ENCODE data around the gene ITIH2. TPM values are rescaled to one million over a fixed set of nuclear protein-coding genes. Genes with fewer than 3 reads are reported as not detected.
"Not testable (repeated sequence)": the region's sequence is repeated elsewhere in the genome, so short reads cannot be mapped to it uniquely, and the experiment has no call there.

The ITIH2 gene
- total RNA-seq, 1 donor from 2014 or later: not detected

GRCh38 chr10:7704071-7705016 is 1.2 kb downstream of the ITIH2 start:
- Mint-ChIP-seq H3K36me3 (ENCODE audit: low read depth) (no peaks in the 10 kb centered on the region), H3K9me3 (no peaks in the 10 kb centered on the region), H3K4me1 (ENCODE audit: low read depth) (no peaks in the 10 kb centered on the region), H3K4me3 (ENCODE audit: low read depth) (no peak overlapping the region), H3K27me3 (ENCODE audit: low read depth) (peaks cover 27% of the 10 kb centered on the region), H3K27ac (no peak overlapping the region)
- intact Hi-C loops (cut with micrococcal nuclease): no loop called here
- DNase-seq (ENCODE audit: low spot score): no peak

GRCh38 chr10:7705341-7705740 is 2.2 kb downstream of the ITIH2 start:
- intact Hi-C loops (cut with micrococcal nuclease): no loop called here
- no peaks in the 10 kb centered on the region for H3K4me1 Mint-ChIP-seq (ENCODE audit: low read depth)

GRCh38 chr10:7706534-7707073 is 3.5 kb downstream of the ITIH2 start:
- Mint-ChIP-seq H3K27ac (no peak overlapping the region), H3K9me3 (no peaks in the 10 kb centered on the region), H3K4me3 (ENCODE audit: low read depth) (no peak overlapping the region), H3K27me3 (ENCODE audit: low read depth) (peaks cover 27% of the 10 kb centered on the region), H3K36me3 (ENCODE audit: low read depth) (no peaks in the 10 kb centered on the region), H3K4me1 (ENCODE audit: low read depth) (no peaks in the 10 kb centered on the region)
- no peak for DNase-seq (ENCODE audit: low spot score)
- intact Hi-C loops (cut with micrococcal nuclease): no loop called here

More at GRCh38 chr10:7705341-7705740, 2.2 kb downstream of the ITIH2 start:
- Mint-ChIP-seq H3K27me3 (ENCODE audit: low read depth) (peaks cover 27% of the 10 kb centered on the region), H3K4me3 (ENCODE audit: low read depth) (no peak overlapping the region), H3K9me3 (no peaks in the 10 kb centered on the region), H3K36me3 (ENCODE audit: low read depth) (no peaks in the 10 kb centered on the region), H3K27ac (no peak overlapping the region)
- no peak for DNase-seq (ENCODE audit: low spot score)

DNA sequence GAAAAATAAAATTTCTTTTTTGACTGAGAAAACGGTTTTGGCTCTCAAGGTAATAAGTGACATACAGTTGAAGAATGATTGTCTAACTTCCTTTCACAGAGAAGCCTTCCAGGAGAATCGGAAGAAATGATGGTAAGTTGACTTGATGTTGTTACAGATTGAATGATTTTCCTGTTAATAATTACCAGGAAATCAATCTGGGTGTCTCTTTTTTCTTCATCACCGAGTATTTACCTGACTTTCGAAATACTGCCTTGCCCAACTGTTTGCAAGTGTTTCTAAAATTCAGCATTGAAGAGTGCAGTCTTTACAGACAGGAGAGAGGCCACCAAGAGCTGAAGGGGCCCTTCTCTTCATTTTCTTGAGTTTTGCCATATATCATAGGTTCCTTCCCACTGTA is 4.0 kb downstream of the ITIH2 start:
- peaks cover 27% of the 10 kb centered on the region for H3K27me3 Mint-ChIP-seq (ENCODE audit: low read depth)
- no peak for DNase-seq (ENCODE audit: low spot score)
- no peaks in the 10 kb centered on the region for H3K4me1 Mint-ChIP-seq (ENCODE audit: low read depth)
- no peaks in the 10 kb centered on the region for H3K36me3 Mint-ChIP-seq (ENCODE audit: low read depth)
- intact Hi-C loops (cut with micrococcal nuclease): no loop called here
- H3K27ac Mint-ChIP-seq: no peak overlapping the region
- no peaks in the 10 kb centered on the region for H3K9me3 Mint-ChIP-seq
- H3K4me3 Mint-ChIP-seq (ENCODE audit: low read depth): no peak overlapping the region

GRCh38 chr10:7707858-7708622 is 4.9 kb downstream of the ITIH2 start:
- no peak for DNase-seq (ENCODE audit: low spot score)
- H3K27ac Mint-ChIP-seq: no peak overlapping the region
- no peaks in the 10 kb centered on the region for H3K4me1 Mint-ChIP-seq (ENCODE audit: low read depth)
- no peaks in the 10 kb centered on the region for H3K9me3 Mint-ChIP-seq
- no peak overlapping the region for H3K4me3 Mint-ChIP-seq (ENCODE audit: low read depth)
- intact Hi-C loops (cut with micrococcal nuclease): no loop called here
- no peaks in the 10 kb centered on the region for H3K36me3 Mint-ChIP-seq (ENCODE audit: low read depth)
- peaks cover 25% of the 10 kb centered on the region for H3K27me3 Mint-ChIP-seq (ENCODE audit: low read depth)

- H3K4me1 Mint-ChIP-seq (ENCODE audit: low read depth): no peaks in the 10 kb centered on the region
- no peak overlapping the region for H3K4me3 Mint-ChIP-seq (ENCODE audit: low read depth)
- H3K36me3 Mint-ChIP-seq (ENCODE audit: low read depth): no peaks in the 10 kb centered on the region
- intact Hi-C loops (cut with micrococcal nuclease): no loop called here
- H3K27me3 Mint-ChIP-seq (ENCODE audit: low read depth): peaks cover 20% of the 10 kb centered on the region
- DNase-seq (ENCODE audit: low spot score): no peak
- H3K9me3 Mint-ChIP-seq: no peaks in the 10 kb centered on the region
- H3K27ac Mint-ChIP-seq: no peak overlapping the region
Measured at GRCh38 chr10:7708832-7709231, 5.7 kb downstream of the ITIH2 start.

DNA sequence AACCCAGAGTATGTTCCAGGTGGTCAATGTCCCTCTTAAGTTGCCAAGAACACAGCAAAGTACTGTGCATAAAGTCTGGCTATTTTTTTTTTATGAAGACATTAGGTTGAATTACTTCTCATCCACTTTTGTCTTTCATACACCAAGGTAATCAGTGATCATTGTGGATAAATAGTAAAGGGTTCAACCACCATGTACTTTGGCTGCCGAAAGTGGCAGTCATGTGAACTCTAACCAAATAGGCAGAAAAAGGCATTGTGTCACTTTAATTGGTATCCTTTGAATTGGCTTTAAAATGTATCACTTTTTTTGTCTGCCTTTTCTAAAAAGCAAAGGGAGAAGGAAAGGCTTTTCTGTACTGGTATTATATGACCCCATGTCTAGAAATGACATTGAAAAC is 7.3 kb downstream of the ITIH2 start:
- Mint-ChIP-seq H3K9me3 (no peaks in the 10 kb centered on the region), H3K27me3 (ENCODE audit: low read depth) (peaks cover 16% of the 10 kb centered on the region), H3K36me3 (ENCODE audit: low read depth) (no peaks in the 10 kb centered on the region), H3K4me3 (ENCODE audit: low read depth) (no peak overlapping the region), H3K27ac (no peak overlapping the region), H3K4me1 (ENCODE audit: low read depth) (no peaks in the 10 kb centered on the region)
- intact Hi-C loops (cut with micrococcal nuclease): no loop called here
- DNase-seq (ENCODE audit: low spot score): no peak

DNA sequence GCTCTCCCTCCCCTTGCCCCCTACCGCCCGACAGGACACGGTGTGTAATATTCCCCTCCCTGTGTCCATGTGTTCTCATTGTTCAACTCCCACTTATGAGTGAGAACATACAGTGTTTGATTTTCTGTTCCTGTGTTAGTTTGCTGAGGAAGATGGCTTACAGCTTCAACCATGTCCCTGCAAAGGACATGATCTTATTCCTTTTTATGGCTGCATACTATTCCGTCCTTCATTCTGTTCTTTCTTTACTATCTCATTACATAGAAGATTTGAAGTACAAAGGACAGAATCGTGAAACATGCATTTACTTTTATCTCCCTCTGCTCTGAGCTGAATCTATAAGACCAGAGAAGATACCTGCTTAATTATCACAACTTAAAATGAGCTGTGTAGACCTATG is 8.0 kb downstream of the ITIH2 start:
- H3K36me3 Mint-ChIP-seq (ENCODE audit: low read depth); DNase-seq (ENCODE audit: low spot score); H3K9me3 Mint-ChIP-seq; H3K27ac Mint-ChIP-seq; H3K4me3 Mint-ChIP-seq (ENCODE audit: low read depth); intact Hi-C loops (cut with micrococcal nuclease); H3K4me1 Mint-ChIP-seq (ENCODE audit: low read depth): not testable (repeated sequence)
- peaks cover 13% of the 10 kb centered on the region for H3K27me3 Mint-ChIP-seq (ENCODE audit: low read depth)

GRCh38 chr10:7715515-7715914 is 12.4 kb downstream of the ITIH2 start:
- no peak for DNase-seq (ENCODE audit: low spot score)
- Mint-ChIP-seq H3K27ac (no peak overlapping the region), H3K36me3 (ENCODE audit: low read depth) (no peaks in the 10 kb centered on the region), H3K4me3 (ENCODE audit: low read depth) (no peak overlapping the region), H3K4me1 (ENCODE audit: low read depth) (no peaks in the 10 kb centered on the region), H3K9me3 (no peaks in the 10 kb centered on the region), H3K27me3 (ENCODE audit: low read depth) (peaks cover 4% of the 10 kb centered on the region)
- intact Hi-C loops (cut with micrococcal nuclease): no loop called here

GRCh38 chr10:7717767-7718166 is 14.7 kb downstream of the ITIH2 start:
- Mint-ChIP-seq H3K27ac (no peak overlapping the region), H3K36me3 (ENCODE audit: low read depth) (no peaks in the 10 kb centered on the region), H3K9me3 (no peaks in the 10 kb centered on the region), H3K4me1 (ENCODE audit: low read depth) (no peaks in the 10 kb centered on the region), H3K4me3 (ENCODE audit: low read depth) (no peak overlapping the region), H3K27me3 (ENCODE audit: low read depth) (peaks cover 4% of the 10 kb centered on the region)
- no peak for DNase-seq (ENCODE audit: low spot score)
- intact Hi-C loops (cut with micrococcal nuclease): no loop called here

DNA sequence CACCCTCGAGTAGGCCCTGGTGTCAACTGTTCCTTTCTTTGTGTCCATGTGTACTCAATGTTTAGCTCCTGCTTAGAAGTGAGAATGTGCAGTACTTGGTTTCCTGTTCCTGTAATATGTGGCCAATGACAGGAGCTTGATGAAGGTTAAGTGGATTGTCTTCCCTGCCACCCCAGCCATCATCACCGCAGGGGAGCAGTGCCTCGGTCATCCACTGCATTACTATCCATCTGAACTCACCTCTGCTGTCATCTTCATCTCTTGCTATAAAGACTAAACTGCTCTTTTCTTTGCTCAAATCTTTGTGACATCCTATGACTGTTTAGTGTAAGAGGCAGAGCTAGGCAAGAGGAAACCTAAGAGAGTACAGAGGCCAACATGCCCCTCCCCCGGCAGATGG is 15.6 kb downstream of the ITIH2 start:
- Mint-ChIP-seq H3K36me3 (ENCODE audit: low read depth) (no peaks in the 10 kb centered on the region), H3K27ac (no peak overlapping the region), H3K27me3 (ENCODE audit: low read depth) (peaks cover 4% of the 10 kb centered on the region), H3K9me3 (no peaks in the 10 kb centered on the region), H3K4me1 (ENCODE audit: low read depth) (no peaks in the 10 kb centered on the region), H3K4me3 (ENCODE audit: low read depth) (no peak overlapping the region)
- intact Hi-C loops (cut with micrococcal nuclease): no loop called here
- no peak for DNase-seq (ENCODE audit: low spot score)

- DNase-seq (ENCODE audit: low spot score): no peak
- H3K9me3 Mint-ChIP-seq: no peaks in the 10 kb centered on the region
- H3K27ac Mint-ChIP-seq: no peak overlapping the region
- peaks cover 4% of the 10 kb centered on the region for H3K27me3 Mint-ChIP-seq (ENCODE audit: low read depth)
- no peaks in the 10 kb centered on the region for H3K36me3 Mint-ChIP-seq (ENCODE audit: low read depth)
- intact Hi-C loops (cut with micrococcal nuclease): no loop called here
- H3K4me1 Mint-ChIP-seq (ENCODE audit: low read depth): no peaks in the 10 kb centered on the region
- no peak overlapping the region for H3K4me3 Mint-ChIP-seq (ENCODE audit: low read depth)
Measured at GRCh38 chr10:7720478-7720877, 17.4 kb downstream of the ITIH2 start.
